ENCODE measurements around the gene CTTN. TPM values are rescaled to one million over a fixed set of nuclear protein-coding genes. Genes with fewer than 3 reads are reported as not detected.

CTTN gene
- 352 and 521 TPM in 2 replicates for total RNA-seq (ENCODE audit: low replicate concordance)

DNA sequence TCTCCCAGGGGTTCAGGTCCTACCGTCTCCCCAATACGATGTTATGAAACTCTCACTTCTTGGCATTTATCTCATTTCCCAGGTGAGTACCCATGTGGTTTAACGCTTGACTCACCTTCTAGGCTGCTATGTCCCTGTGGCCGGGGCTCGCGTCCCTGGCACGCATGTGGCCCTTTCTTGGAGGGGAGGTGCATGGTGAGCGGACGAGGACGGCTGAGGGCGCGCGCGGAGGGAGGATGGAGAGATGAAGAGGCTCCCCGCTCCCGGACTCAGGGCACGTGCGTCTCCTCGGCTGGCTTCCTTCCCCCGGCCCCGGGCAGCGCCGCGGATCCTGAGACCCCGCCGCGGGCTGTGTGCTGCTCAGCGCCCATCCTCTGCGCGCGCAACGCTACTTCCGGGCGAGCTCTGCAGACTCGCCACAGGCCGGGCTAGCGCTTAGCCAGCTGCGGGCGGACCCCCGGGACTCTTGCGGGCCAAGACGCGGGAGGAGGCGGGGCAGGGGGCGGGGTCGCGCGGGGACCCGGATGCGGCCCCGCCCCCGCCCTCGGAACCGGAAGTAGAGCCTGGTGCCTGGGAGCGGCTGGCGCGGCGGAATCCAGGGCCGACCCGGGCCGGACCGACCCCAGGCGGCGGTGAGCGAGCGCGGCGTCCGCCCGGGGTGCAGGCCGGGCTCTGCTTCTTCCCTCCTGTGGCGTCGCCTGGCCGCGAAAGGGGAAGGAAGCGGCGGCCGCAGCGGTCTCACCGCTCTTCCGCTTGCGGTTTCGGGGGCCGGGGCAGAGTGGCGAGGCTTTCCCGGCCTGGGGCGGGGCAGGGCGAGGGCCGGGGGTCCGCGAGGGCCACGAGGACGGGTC lies at the start of gene CTTN:
CTTN (plus strand) TSS at position 547 of the 851 bp plus-strand sequence. CDS start 8,769 bp downstream, outside the sequence.

Other genes with a start within 250 kb of the CTTN start
- 24.0 and 42.6 TPM in 2 replicates for gene FADD, start 195.2 kb upstream of the CTTN start, total RNA-seq (ENCODE audit: low replicate concordance)
- gene PPFIA1, start 127.8 kb upstream of the CTTN start, total RNA-seq (ENCODE audit: low replicate concordance): 32.0 and 52.5 TPM in 2 replicates